NCI-H2196 (cell line): ENCODE results near the gene SMARCAD1.
A peak's percentile ranks its signal among the peaks of the same experiment; 100 is the strongest.
"Not testable (repeated sequence)": the region's sequence is repeated elsewhere in the genome, so short reads cannot be mapped to it uniquely, and the experiment has no call there.

Source experiments
- DNase-seq: peaks from one replicate; lab custom pipeline; 2025; ENCODE audit not compliant: unreplicated experiment; lab: John Stamatoyannopoulos, UW

Gene SMARCAD1

GRCh38 chr4:94290245-94290644, 82.6 kb downstream of the SMARCAD1 start:
- DNase-seq, result no peak

- not testable (repeated sequence) for DNase-seq
Measured at GRCh38 chr4:94293981-94294380, 86.3 kb downstream of the SMARCAD1 start.

DNA sequence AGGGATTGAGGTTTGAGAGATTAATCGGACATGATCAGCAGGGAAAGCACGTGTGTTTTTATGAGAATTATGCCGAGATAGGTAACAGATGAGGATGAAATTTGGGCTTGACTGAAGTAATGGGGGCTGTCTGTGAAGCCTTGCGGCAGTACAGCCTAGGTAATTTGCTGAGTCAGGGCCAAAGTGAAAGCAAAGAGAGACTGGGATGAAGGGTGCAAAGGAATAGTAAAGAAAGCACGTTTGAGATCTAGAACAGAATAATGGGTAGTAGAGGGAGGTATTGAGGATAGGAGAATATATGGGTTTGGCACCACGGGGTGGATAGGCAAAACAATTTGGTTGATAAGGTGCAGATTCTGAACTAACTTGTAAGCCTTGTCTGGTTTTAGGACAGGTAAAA, 87.8 kb downstream of the SMARCAD1 start:
- not testable (repeated sequence) for DNase-seq

GRCh38 chr4:94298725-94299252, 91.1 kb downstream of the SMARCAD1 start:
- DNase-seq, result no peak

DNA sequence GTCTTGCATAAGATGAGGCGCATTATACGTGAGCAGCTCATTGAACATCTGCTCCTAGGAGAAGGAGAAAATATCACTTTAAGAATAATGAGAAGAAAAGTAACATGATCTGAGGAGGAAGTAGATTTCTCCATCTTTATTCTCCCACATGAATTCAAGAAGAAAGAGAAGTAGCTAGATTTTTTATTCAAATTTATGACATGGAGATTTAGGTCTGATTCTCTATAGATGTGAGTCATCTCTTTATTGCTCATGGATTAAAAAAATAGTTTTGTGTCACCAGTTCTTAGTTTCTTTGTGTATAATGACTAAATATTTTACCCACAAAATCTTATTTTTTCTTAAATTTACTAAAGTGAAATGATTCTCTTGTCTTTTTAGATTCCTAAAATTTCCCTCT, 94.5 kb downstream of the SMARCAD1 start:
- no peak for DNase-seq

GRCh38 chr4:94304365-94304971, 96.8 kb downstream of the SMARCAD1 start:
- DNase-seq, result peak; percentile 5

GRCh38 chr4:94305466-94306225, 98.0 kb downstream of the SMARCAD1 start:
- no peak for DNase-seq

- DNase-seq, result no peak
Measured at GRCh38 chr4:94306713-94307112, 99.0 kb downstream of the SMARCAD1 start.

- no peak for DNase-seq
Measured at GRCh38 chr4:94307231-94307871, 99.7 kb downstream of the SMARCAD1 start.

DNA sequence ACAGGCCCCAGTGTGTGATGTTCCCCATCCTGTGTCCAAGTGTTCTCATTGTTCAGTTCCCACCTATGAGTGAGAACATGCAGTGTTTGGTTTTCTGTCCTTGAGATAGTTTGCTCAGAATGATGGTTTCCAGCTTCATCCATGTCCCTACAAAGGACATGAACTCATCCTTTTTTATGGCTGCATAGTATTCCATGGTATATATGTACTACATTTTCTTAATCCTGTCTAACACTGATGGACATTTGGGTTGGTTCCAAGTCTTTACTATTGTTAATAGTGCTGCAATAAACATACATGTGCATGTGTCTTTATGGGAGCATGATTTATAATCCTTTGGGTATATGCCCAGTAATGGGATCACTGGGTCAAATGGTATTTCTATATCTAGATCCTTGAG, 112.3 kb downstream of the SMARCAD1 start:
- DNase-seq, result not testable (repeated sequence)

DNA sequence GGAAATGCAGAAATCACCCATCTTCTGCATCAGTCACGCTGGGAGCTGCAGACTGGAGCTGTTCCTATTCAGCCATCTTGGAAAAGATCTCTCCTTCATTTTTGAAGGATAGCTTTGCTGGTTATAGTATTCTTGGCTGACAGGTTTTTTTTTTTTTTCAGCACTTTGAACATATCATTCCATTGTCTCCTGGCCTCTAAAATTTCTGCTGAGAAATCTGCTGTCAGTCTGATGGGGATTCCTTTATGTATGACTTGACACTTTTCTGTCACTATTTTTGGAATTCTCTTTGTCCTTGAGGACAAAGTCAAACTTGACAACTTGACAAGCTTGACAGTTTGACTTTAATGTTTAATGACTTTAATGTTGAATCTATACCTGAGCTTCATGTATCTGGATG, 118.2 kb downstream of the SMARCAD1 start:
- no peak for DNase-seq

DNA sequence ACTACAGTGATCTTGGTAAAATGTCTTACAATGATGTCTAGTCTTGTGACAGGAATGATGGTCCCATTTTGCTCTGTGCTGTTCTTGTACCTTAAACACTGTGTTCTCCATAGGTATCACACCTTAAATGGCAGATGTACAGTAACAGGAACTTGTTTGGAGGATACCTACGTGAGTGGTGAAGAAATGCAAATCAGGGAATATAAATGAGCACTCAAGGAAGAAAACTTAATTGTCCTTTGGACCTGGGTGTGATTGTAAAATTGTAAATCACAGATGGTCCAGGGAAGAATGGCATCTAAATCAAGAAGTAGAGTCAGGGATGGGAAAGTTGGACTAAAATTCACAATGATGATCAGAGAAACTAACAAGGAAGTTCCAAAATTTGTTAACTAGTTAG, 122.3 kb downstream of the SMARCAD1 start:
- DNase-seq, result no peak

DNA sequence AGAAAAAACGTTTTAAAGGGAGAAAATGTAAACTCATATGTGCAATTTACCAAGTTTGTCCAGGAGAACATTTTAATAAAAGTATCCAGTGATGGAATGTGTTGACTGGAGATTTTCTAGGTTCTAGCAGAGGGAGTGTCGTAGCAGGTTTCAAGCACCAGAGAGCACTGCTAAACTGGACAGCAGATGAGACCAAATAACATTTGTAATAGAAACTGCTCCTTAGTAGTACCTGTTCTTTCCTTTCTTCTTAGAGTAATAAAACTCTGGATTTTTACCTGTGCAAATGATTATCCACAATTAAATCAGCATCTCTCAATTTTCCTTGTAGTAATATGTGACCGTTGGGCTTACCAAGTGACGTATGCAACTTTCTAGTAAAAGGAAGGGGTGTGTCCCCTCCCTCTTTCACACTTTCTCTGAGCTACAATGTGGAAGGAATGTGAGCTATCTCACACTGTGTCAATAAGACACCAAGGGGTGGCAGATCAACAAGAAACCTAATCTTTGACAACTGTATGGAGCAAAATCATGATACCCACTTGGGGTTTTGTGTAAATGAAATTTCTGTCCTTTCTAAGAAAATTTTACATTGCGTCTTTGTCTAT, 125.4 kb downstream of the SMARCAD1 start:
- no peak for DNase-seq

DNA sequence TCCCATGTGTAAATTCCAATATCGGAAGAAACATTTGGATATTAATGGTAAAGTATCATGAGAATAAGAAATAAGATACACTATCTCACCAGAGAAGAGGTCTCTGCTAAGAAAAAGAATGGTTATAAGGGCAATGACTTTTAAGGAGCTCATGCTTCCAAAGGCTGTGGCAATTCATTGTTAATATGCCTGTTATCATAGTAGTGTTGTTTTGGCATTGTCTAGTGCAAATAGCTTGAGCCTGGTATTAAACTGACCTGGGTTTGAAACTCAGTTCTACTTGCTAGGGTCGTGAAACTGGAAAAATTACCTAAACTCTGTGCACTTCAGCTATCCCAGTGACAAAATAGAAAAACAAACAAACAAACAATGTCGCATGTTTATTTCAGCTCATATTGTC, 126.2 kb downstream of the SMARCAD1 start:
- no peak for DNase-seq

DNA sequence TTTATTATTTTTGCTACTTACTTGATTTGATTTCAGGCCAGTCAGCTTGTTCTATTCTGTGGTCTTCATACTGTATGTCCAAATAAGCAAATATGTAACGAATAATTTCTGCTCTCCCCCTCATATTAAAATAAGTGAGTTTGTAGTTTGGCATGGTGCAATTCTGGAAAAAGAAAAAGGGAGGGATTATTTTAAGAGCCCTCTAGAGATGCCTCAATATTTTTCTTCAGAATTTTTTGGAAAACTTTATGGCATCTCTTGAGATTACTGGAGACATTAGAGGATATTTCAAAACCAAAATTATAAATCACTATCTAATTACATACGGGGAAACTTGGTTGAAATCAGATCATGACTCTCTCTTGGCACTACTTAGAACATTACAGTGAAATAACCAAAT, 126.8 kb downstream of the SMARCAD1 start:
- DNase-seq, result no peak

DNA sequence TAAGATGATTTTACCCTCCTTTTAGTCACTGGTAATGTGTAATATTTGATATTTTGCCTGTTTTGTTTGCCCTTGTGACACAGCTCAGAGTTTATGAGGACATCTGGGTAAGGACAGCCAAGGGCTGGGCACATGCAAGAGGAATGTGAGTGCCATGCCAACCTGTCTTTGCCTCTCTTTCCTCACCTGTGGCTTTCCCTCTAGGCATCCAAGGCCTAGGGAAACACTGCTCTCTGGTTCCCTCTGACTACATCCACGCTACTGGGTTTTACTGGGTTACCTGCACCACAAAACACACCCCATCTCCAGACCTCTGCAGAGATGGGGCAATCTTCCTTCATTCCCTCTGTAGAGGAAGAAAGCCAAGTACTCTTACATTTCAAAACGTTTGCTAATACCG, 127.3 kb downstream of the SMARCAD1 start:
- DNase-seq, result no peak

DNA sequence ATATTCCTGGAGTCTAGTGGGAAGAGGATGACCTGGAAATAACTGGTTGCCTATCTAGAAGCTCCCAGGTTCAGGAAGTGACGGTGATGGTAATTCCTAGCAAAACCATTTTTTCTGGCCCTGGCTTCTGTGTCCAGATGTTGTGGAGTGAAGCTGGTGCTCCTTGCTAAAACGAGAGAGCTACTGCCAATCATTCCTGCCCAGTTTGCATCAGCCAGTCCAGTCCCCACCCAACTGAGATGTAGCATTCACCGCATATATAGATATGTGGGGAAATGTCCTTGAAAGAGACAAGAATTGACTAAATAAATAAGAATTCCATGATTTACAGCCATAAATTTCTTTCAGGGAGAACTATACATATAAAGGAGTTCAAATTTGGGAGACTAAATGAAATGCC, 128.6 kb downstream of the SMARCAD1 start:
- DNase-seq, result no peak

DNA sequence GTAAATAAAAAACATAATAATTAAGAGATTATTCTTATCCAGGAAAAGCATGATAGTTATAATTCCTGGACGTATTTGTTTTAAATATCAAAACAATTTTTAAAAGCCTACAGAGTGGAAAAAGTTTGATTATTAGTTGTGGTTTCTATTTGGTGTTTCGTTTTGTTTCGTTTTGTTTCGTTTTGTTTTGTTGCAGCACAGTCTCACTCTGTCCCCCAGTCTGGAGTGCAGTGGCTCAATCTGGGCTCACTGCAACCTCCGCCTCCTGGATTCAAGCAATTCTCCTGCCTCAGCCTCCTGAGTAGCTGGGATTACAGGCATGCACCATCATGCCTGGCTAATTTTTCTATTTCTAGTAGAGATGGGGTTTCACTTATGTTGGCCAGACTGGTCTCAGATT, 129.1 kb downstream of the SMARCAD1 start:
- not testable (repeated sequence) for DNase-seq

GRCh38 chr4:94338681-94339351, 131.2 kb downstream of the SMARCAD1 start:
- DNase-seq, result no peak

- DNase-seq, result no peak
Measured at GRCh38 chr4:94339779-94340178, 132.1 kb downstream of the SMARCAD1 start.
